HG03097 (cell line): ENCODE results near the gene SHISA5.

Experiments
- ATAC-seq: cut with Tn5 transposase; IDR thresholded peaks from one replicate; pipeline ENCODE4 v1.9.1; 2021; ENCODE audit not compliant: unreplicated experiment, low FRiP score

Gene SHISA5

GRCh38 chr3:48433472-48434118 lies 70.4 kb downstream of the SHISA5 start:
- ATAC-seq: no peak

GRCh38 chr3:48432411-48433371 lies 71.3 kb downstream of the SHISA5 start:
- no peak for ATAC-seq

- no peak for ATAC-seq
These were observed 72.5 kb downstream of the SHISA5 start for GRCh38 chr3:48431224-48432029.

- no peak for ATAC-seq
These were observed 73.3 kb downstream of the SHISA5 start for GRCh38 chr3:48430708-48431101.

GRCh38 chr3:48429960-48430707 lies 73.8 kb downstream of the SHISA5 start, which contains the start of gene PLXNB1:
PLXNB1 (minus strand) TSS chr3:48430086; CDS start chr3:48424611, 5,475 bp downstream.
- no peak for ATAC-seq

- ATAC-seq: no peak
These were observed 74.5 kb downstream of the SHISA5 start for GRCh38 chr3:48429317-48429959.

- ATAC-seq: no peak
These were observed 75.2 kb downstream of the SHISA5 start for GRCh38 chr3:48428572-48429316.

- no peak for ATAC-seq
These were observed 75.8 kb downstream of the SHISA5 start for GRCh38 chr3:48428088-48428571.

- no peak for ATAC-seq
These were observed 76.4 kb downstream of the SHISA5 start for GRCh38 chr3:48427630-48427962.

- no peak for ATAC-seq
These were observed 76.9 kb downstream of the SHISA5 start for GRCh38 chr3:48426944-48427629.

- ATAC-seq: no peak
These were observed 77.5 kb downstream of the SHISA5 start for GRCh38 chr3:48426401-48426909.

GRCh38 chr3:48425281-48425812 lies 78.6 kb downstream of the SHISA5 start:
- no peak for ATAC-seq

GRCh38 chr3:48423883-48424695 lies 79.9 kb downstream of the SHISA5 start:
- no peak for ATAC-seq

GRCh38 chr3:48423241-48423882 lies 80.6 kb downstream of the SHISA5 start:
- no peak for ATAC-seq

- no peak for ATAC-seq
These were observed 81.3 kb downstream of the SHISA5 start for GRCh38 chr3:48422681-48423080.

- no peak for ATAC-seq
These were observed 81.7 kb downstream of the SHISA5 start for GRCh38 chr3:48422272-48422671.

- no peak for ATAC-seq
These were observed 83.4 kb downstream of the SHISA5 start for GRCh38 chr3:48420561-48420960.
